NCI-H748 (cell line): Measurements from ENCODE around the gene LIPF.
"Not testable (repeated sequence)": the region's sequence is repeated elsewhere in the genome, so short reads cannot be mapped to it uniquely, and the experiment has no call there.

Experiments used
- DNase-seq: peaks from one replicate; lab custom pipeline; 2025; ENCODE audit not compliant: unreplicated experiment; lab: John Stamatoyannopoulos, UW

The LIPF gene

GRCh38 chr10:88664142-88664541, at the start of gene LIPF:
Gene LIPF (plus strand): TSS chr10:88664442. CDS start chr10:88667298, 2,856 bp downstream.
- DNase-seq, result no peak

- no peak for DNase-seq
Observed at GRCh38 chr10:88616250-88616977, 47.8 kb upstream of the LIPF start.

GRCh38 chr10:88617772-88618300, 46.4 kb upstream of the LIPF start:
- no peak for DNase-seq

- no peak for DNase-seq
Observed at GRCh38 chr10:88618496-88618895, 45.7 kb upstream of the LIPF start.

- no peak for DNase-seq
Observed at GRCh38 chr10:88620441-88620840, 43.8 kb upstream of the LIPF start.

- no peak for DNase-seq
Observed at GRCh38 chr10:88623835-88624234, 40.4 kb upstream of the LIPF start.

- DNase-seq, result no peak
Observed at GRCh38 chr10:88624840-88625239, 39.4 kb upstream of the LIPF start.

- DNase-seq, result no peak
Observed at GRCh38 chr10:88640186-88640585, 24.1 kb upstream of the LIPF start.

- DNase-seq, result peak; percentile 1
Observed at GRCh38 chr10:88642209-88642608, 22.0 kb upstream of the LIPF start.

- no peak for DNase-seq
Observed at GRCh38 chr10:88642963-88643362, 21.3 kb upstream of the LIPF start.

- no peak for DNase-seq
Observed at GRCh38 chr10:88647061-88647615, 17.1 kb upstream of the LIPF start.

GRCh38 chr10:88651101-88651551, 13.1 kb upstream of the LIPF start:
- no peak for DNase-seq

- no peak for DNase-seq
Observed at GRCh38 chr10:88652616-88653015, 11.6 kb upstream of the LIPF start.

- no peak for DNase-seq
Observed at GRCh38 chr10:88657901-88658300, 6.3 kb upstream of the LIPF start.

- no peak for DNase-seq
Observed at GRCh38 chr10:88659725-88660597, 4.3 kb upstream of the LIPF start.

- DNase-seq, result no peak
Observed at GRCh38 chr10:88660598-88660884, 3.7 kb upstream of the LIPF start.

GRCh38 chr10:88661018-88661417, 3.2 kb upstream of the LIPF start:
- DNase-seq, result no peak

GRCh38 chr10:88661577-88661976, 2.7 kb upstream of the LIPF start:
- no peak for DNase-seq

GRCh38 chr10:88663153-88663552, 1.1 kb upstream of the LIPF start:
- not testable (repeated sequence) for DNase-seq

GRCh38 chr10:88668465-88668864, 4.2 kb downstream of the LIPF start:
- DNase-seq, result no peak

- no peak for DNase-seq
Observed at GRCh38 chr10:88670497-88670896, 6.3 kb downstream of the LIPF start.

GRCh38 chr10:88672041-88672440, 7.8 kb downstream of the LIPF start:
- DNase-seq, result no peak
